GM12892 (cell line): ENCODE data around the gene SLC8A1.

Experiments used
- POLR2A ChIP-seq: IDR thresholded peaks from 2 replicates; pipeline ENCODE4 v1.6.1; 2011; ENCODE audit warnings: low read depth, low read length, control low read depth
- POLR2AphosphoS5 ChIP-seq: IDR thresholded peaks from 2 replicates; pipeline ENCODE4 v1.6.1; 2011; ENCODE audit warnings: low read depth, low read length, control low read depth

DNA sequence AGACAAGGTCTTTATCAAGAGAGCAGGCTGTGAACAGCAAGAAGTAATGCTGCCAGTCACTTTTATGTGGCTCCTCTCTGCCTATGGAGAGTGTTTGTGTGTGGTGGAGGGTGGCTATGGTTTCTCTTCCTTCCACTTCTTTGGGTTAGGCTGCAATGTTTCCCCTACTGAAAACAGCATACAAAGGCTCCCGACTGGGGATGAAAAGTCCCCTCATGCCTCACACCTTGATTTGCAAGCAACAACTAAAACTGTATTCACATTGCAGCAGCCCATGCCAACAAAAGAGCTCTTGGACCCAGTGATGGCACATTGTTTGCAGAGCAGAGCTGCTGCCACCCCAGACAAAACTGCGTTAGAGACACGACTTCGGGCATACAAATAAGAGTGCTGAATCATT is 301.6 kb downstream of the SLC8A1 start:
- TF ChIP-seq POLR2A (no peak), POLR2AphosphoS5 (no peak)
